ENCODE data around the gene SLCO1A2.
"Not testable (repeated sequence)": the region's sequence is repeated elsewhere in the genome, so short reads cannot be mapped to it uniquely, and the experiment has no call there.

SLCO1A2 gene, protein sequence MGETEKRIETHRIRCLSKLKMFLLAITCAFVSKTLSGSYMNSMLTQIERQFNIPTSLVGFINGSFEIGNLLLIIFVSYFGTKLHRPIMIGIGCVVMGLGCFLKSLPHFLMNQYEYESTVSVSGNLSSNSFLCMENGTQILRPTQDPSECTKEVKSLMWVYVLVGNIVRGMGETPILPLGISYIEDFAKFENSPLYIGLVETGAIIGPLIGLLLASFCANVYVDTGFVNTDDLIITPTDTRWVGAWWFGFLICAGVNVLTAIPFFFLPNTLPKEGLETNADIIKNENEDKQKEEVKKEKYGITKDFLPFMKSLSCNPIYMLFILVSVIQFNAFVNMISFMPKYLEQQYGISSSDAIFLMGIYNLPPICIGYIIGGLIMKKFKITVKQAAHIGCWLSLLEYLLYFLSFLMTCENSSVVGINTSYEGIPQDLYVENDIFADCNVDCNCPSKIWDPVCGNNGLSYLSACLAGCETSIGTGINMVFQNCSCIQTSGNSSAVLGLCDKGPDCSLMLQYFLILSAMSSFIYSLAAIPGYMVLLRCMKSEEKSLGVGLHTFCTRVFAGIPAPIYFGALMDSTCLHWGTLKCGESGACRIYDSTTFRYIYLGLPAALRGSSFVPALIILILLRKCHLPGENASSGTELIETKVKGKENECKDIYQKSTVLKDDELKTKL

DNA sequence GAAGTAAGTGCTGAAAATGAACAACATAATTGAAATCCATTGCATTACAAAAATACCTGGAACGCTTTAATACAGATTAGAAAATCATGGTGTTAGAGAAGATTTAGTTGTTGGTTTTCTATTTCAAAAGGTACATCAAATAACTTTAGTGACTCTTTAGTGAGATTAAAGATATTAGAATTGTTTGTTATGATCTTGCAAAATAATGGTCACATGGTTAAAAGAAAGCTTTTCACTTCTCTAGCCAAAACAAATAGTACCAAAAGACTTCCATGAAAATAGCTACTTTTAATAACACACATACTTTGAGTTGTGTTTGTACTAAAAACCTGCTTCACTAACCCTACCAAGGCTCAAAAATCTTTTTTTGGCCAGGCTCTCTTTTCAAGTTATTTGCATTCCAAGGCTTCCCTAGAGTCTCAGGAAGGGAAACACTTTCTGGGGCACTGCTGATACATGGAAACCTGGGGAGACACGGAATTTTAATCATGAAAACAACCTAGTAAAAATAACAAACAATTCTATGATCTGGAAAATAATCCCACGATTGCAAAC, at the start of gene SLCO1A2:
SLCO1A2 (minus strand) TSS at position 147 of the 555 bp plus-strand sequence. CDS start 270 bp downstream, outside the sequence.
- DNase-seq (ENCODE audit: extremely low read depth in 1 of 2, low read depth in 1 of 2): no peak

DNA sequence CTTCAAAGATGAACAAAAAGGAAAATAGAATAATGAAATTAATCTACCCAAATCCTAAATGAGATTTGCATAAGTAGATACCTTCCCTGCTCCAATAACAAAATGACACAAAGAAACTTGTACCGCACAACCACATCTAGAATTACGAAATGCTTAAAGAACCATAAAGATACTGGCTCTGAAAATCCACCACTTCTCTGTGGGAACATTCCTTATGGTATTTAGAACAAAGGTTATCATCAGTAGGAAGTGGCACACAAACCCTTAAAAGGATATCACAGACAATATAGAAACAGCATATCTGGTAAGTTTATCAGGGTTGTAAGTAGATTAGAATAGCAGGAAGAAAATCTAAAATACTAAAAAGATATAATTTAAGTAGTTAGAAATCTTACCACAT, 49.5 kb upstream of the SLCO1A2 start:
- no peak for DNase-seq (ENCODE audit: extremely low read depth in 1 of 2, low read depth in 1 of 2)

- not testable (repeated sequence) for DNase-seq (ENCODE audit: extremely low read depth in 1 of 2, low read depth in 1 of 2)
These were observed 46.6 kb upstream of the SLCO1A2 start for GRCh38 chr12:21381320-21381719.

DNA sequence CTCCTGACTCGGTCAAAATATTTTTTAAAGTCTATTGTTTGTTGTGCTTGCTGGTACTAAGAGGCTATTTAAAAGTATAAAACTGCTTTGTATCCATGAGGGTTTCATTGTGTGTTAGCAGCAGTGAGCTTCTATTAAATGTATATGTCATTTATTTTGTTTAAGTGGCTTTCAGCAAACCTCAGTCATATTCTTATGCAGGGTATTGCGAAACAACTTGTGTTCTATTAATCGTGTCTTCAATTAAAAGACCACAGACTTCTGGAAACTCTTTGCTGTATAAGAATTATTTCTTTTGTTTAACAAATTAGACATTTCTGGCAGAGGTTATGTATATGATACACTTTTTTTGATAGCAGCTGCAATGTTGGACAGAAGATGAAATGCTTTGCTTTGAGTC, 44.5 kb upstream of the SLCO1A2 start:
- no peak for DNase-seq (ENCODE audit: extremely low read depth in 1 of 2, low read depth in 1 of 2)

DNA sequence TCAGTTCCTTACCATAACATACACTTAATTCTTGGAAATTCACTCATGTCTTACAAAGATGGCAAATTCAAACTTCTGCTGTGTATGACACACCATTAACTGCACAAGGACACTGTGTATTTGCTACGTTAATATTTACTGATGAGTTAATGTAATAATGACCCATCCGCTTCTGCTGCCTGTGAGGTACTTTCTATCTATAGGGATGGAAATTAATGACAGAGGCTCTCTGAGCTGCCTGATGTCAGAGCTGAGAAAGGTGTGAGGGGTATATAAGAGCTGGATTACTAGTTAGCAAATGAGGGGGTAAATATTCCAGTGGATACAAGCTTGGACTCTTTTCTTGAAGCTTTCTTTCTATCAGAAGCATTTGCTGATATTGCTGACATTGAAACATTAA, 37.9 kb upstream of the SLCO1A2 start, which contains the start of gene IAPP:
IAPP (plus strand) TSS at position 301 of the 400 bp plus-strand sequence. CDS start 450 bp downstream, outside the sequence.
- no peak for DNase-seq (ENCODE audit: extremely low read depth in 1 of 2, low read depth in 1 of 2)

- no peak for DNase-seq (ENCODE audit: extremely low read depth in 1 of 2, low read depth in 1 of 2)
These were observed 36.2 kb upstream of the SLCO1A2 start for GRCh38 chr12:21370845-21371449.

DNA sequence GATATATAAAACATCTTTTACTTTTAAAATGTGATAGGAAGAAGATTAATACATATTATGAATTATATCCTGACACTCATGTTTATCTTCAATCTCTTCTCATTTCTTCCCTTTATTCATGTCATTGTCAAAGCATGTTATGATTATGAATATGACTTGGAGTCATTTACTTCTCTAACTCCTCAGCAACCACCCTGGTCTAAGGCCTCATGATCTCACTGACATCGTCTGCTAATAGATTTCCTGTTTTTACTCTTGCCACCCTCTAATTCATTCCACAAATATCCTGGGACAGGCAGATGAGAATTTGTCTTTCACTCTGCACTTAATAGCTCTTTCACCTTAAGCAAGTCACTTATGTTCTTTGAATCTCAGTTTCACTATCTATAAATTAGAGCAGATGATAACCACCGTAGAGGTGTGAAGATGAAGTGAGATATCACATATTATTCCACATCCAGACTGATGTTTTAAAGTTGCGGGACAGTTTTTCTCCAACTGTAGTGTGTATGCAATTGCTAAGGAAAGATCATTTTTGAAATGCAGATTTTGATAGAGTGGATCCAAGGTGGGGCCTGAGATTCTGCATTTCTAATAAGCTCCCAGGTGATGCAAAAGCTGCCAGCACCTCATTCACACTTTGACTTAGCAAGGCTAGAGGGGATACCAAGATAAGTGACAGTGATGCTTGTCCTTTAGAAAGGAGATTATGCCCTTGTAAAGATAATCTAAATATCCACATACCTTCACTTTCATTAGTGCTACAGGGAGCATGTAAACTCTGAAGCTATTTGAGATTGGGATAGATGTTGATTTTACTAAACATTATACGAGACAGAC, 34.6 kb upstream of the SLCO1A2 start:
- DNase-seq (ENCODE audit: extremely low read depth in 1 of 2, low read depth in 1 of 2): no peak

DNA sequence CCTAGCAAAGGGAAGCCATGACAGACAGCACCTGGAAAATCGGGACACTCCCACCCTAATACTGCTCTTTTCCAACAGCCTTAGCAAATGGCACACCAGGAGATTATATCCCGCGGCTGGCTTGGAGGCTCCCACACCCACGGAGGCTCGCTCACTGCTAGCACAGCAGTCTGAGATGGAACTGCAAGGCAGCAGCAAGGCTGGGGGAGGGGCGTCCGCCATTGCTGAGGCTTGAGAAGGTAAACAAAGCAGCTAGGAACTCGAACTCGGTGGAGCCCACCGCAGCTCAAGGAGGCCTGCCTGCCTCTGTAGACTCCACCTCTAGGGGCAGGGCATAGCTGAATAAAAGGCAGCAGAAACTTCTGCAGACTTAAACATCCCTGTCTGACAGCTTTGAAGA, 25.9 kb upstream of the SLCO1A2 start:
- not testable (repeated sequence) for DNase-seq (ENCODE audit: extremely low read depth in 1 of 2, low read depth in 1 of 2)

DNA sequence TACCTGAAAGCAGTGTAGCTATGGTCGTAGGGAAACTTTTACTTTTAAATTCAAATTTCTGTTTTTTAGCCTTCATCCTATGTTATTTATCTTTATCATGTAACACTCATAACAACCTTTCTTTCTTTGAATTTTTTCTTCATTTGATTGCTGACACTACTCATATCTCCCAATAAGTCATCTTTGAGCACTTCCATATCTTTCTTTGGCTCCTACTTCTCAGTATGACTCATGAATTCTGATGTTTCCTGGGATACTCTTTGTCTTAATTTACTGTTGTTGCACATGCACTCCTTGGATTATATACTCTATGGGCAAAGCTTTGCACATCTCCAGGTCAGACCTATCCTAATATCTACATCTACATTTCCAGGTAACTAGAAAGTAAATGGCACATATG, 19.9 kb upstream of the SLCO1A2 start:
- DNase-seq (ENCODE audit: extremely low read depth in 1 of 2, low read depth in 1 of 2): no peak

- no peak for DNase-seq (ENCODE audit: extremely low read depth in 1 of 2, low read depth in 1 of 2)
These were observed 19.2 kb upstream of the SLCO1A2 start for GRCh38 chr12:21353948-21354347.

DNA sequence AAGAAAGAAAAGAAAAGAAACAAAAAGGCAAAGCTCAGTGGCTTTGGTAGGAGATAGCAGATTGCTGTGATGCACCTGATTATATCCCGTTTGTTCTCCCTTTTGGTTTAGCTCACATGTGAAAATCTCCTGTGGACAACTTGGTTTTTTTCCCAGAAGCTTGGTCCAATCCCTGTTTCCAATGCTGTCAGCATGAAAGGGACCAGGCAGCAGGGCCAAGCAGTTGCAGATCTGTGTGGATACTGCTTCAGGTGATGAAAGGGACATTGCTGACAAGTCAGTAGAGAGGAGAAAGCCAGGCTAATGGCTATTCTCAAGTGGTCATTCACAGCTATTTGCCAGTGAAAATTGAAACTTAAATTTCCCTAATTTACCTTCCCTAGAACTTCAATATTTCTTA, 18.8 kb upstream of the SLCO1A2 start:
- no peak for DNase-seq (ENCODE audit: extremely low read depth in 1 of 2, low read depth in 1 of 2)

DNA sequence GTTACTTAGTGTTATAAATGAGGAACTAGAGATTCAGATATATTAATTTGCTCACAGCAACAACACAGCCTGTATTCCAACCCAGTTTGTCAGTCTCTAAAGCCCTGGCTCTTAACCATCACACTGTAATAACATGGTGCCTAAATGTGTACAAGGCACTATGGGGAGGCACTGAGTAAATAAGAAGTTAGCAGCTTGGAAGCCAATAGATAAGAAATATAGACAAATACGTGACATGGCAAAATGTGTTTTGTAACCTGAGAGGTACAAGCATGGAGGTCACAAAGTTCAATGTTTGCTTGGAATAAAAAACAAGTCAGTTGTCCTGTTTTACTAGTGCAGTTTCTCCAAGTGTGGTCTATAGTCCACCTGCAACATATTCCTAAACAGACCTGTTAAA, 16.3 kb upstream of the SLCO1A2 start:
- DNase-seq (ENCODE audit: extremely low read depth in 1 of 2, low read depth in 1 of 2): no peak

GRCh38 chr12:21346542-21347205, 12.0 kb upstream of the SLCO1A2 start:
- no peak for DNase-seq (ENCODE audit: extremely low read depth in 1 of 2, low read depth in 1 of 2)

DNA sequence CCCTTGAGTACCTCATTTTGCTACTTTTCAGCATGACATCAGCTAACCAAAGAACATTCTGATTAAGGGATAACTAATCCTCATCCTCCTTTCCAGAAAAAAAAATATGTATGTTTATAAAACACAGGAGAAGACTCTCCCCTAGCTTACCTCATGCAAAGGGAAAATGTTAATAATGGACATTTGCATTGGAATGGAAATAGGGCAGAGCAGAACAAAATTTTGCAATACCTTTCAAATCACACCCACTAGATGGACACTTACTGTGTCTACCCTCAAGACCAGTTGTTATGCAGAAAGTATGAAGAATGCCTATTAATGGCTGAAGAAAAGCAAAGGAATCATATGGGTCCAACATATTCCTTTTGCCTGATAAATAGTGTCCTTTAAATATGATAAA, 8.9 kb upstream of the SLCO1A2 start:
- no peak for DNase-seq (ENCODE audit: extremely low read depth in 1 of 2, low read depth in 1 of 2)

DNA sequence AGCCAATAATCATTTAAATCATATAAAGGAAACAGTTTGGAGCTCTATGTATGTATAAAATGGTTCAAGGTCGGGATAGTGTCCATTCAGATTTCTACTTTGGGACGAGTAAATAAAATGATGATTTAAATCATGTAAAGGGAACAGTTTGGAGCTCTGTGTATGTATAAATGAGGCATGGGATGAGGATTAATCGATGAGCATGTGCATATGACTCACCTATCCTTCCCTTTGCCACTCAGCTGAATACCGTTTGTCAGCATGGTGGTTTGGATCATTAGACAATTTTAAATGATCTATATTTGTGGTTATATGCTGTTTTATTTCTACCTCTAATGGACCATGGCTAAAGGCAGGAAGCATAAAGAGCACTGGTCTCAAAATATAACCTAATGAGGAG, 7.1 kb upstream of the SLCO1A2 start:
- no peak for DNase-seq (ENCODE audit: extremely low read depth in 1 of 2, low read depth in 1 of 2)

GRCh38 chr12:21340403-21340802, 5.7 kb upstream of the SLCO1A2 start:
- DNase-seq (ENCODE audit: extremely low read depth in 1 of 2, low read depth in 1 of 2): no peak

DNA sequence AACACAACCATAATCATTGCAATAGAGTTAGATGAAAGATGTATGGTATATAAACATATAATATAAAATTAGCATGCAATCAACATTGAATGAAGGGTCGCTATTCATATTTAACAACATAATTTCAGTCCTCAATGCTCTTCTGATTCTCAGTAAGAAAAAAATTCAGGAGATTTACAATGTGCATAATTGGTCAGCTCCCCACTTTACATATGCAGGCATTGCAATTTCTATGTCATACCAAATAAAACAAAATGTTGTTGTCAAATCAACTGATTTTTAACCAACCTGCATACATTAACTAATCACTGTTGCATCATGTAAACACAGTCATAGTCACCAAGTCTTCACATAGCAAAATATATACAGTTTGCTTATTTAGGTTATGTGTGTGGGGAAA, 5.2 kb upstream of the SLCO1A2 start:
- DNase-seq (ENCODE audit: extremely low read depth in 1 of 2, low read depth in 1 of 2): no peak

GRCh38 chr12:21337959-21338744, 3.4 kb upstream of the SLCO1A2 start:
- DNase-seq (ENCODE audit: extremely low read depth in 1 of 2, low read depth in 1 of 2): no peak

DNA sequence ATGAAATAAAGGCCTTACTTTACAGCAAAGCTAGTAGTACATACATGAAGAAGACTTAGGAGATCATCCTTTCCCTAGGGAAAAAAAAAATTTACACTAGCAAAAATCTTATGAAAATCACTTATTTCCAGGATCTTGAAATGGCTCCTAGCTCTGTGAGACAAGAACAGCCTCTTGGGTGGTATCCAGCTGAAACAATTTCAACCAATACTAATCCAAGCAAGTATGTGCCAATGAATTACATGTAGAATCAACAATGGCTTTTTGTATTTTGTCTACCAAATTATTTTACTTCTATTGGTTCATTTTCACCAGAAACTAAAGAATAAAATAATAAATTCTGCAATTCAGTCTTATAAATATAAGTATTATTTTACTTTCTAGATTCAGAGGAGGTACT, 2.7 kb upstream of the SLCO1A2 start:
- DNase-seq (ENCODE audit: extremely low read depth in 1 of 2, low read depth in 1 of 2): no peak

Data from stimulated activated CD8-positive, alpha-beta memory T cell treated with anti-CD3 and anti-CD28 coated beads, Interleukin-7, amount 100 ng/mL, for 48 hours (primary cell).